GM18907 (cell line): Measurements from ENCODE around the gene CHST5.

ENCODE experiments used
- ATAC-seq: cut with Tn5 transposase; IDR thresholded peaks from one replicate; pipeline ENCODE4 v1.9.1; 2021; ENCODE audit warnings: mild to moderate bottlenecking, moderate library complexity; ENCODE audit not compliant: unreplicated experiment

The CHST5 gene

GRCh38 chr16:75481475-75481874, 54.4 kb downstream of the CHST5 start:
- ATAC-seq = no peak

GRCh38 chr16:75479421-75479990, 56.4 kb downstream of the CHST5 start:
- ATAC-seq = no peak
